HCT116 (cell line): Measurements from ENCODE around the gene CYP3A4. TPM values are rescaled to one million over a fixed set of nuclear protein-coding genes. Genes with fewer than 3 reads are reported as not detected.

Experiments used
- ATAC-seq: fragments of 200-7000 bp; cut with Tn5 transposase; 2 replicates; pipeline ENCODE4 v1.9.1; 2020; ENCODE audit warnings: mild to moderate bottlenecking, moderate library complexity
- BruUV-seq: library from RNA; stranded (reverse); fragments of 400-500 nt; replicated peaks from 2 replicates; lab custom pipeline; 2021; lab: Mats Ljungman, UMichigan
- CTCF ChIA-PET: fragments of 300-600 bp; sonication (Branson Sonifier 250); formaldehyde crosslinking; loops from one replicate; lab custom pipeline; 2021; ENCODE audit warnings: antibody characterized with exemption; lab: Charles Lee
- POLR2A ChIA-PET: fragments of 300-600, 350-600 bp; sonication (Branson Sonifier 250); formaldehyde crosslinking; loops from one replicate; lab custom pipeline; 2021; ENCODE audit warnings: antibody characterized with exemption; lab: Charles Lee
- RAD21 ChIA-PET, 2 experiments: fragments of 300-600 bp; sonication (Branson Sonifier 250); formaldehyde crosslinking; loops; one replicate each; lab custom pipeline; 2023; ENCODE audit warnings: low total read pairs in 2 of 2; ENCODE audit not compliant: uncharacterized antibody in 2 of 2, unreplicated experiment in 2 of 2, low non-redundant PET in 1 of 2; lab: Charles Lee
- DNase-seq: peaks from one replicate; pipeline ENCODE4 v3.0.0-alpha.2; 2010; ENCODE audit warnings: low read depth, low spot score
- H2AFZ ChIP-seq: fragments of 200-600 bp; shearing (Covaris generic), sonication (generic); 2 replicates; pipeline ENCODE4 v1.6.1; 2017; ENCODE audit warnings: low read depth, mixed run types, mixed read lengths, antibody characterized with exemption, low read length; ENCODE audit not compliant: poor library complexity, severe bottlenecking
- H3K27ac ChIP-seq: 2 replicates; pipeline ENCODE4 v1.5.1; 2012; ENCODE audit warnings: low read depth, low read length
- H3K27me3 ChIP-seq: fragments of 200-600 bp; sonication (generic); 2 replicates; pipeline ENCODE4 v1.6.1; 2016; ENCODE audit warnings: mixed run types, low read length, mixed read lengths; ENCODE audit not compliant: insufficient read depth
- H3K36me3 ChIP-seq, 2 experiments: fragments of 200-500 bp in 1 of 2; fragments of 200-600 bp in 1 of 2; sonication (Bioruptor generic) in 1 of 2; sonication (generic) in 1 of 2; 2 replicates each; pipeline versions ENCODE4 v1.5.1 to v1.6.1; 2014 to 2016; ENCODE audit warnings: low read length in 2 of 2, inconsistent platforms in 1 of 2, mixed read lengths in 1 of 2, mixed run types in 1 of 2; ENCODE audit not compliant: insufficient read depth in 2 of 2, control insufficient read depth in 1 of 2
- H3K4me1 ChIP-seq, 2 experiments: fragments of 200-600 bp in 1 of 2; sonication (generic) in 1 of 2; 2 replicates each; pipeline versions ENCODE4 v1.5.1 to v1.6.1; 2012 to 2017; ENCODE audit warnings: low read length in 2 of 2, inconsistent platforms in 1 of 2, mild to moderate bottlenecking in 1 of 2, mixed read lengths in 1 of 2, mixed run types in 1 of 2, moderate library complexity in 1 of 2; ENCODE audit not compliant: insufficient read depth in 2 of 2, control insufficient read depth in 1 of 2
- H3K4me2 ChIP-seq: fragments of 200-600 bp; sonication (generic); 2 replicates; pipeline ENCODE4 v1.6.1; 2017; ENCODE audit warnings: mixed run types, low read length, mixed read lengths
- H3K4me3 ChIP-seq, 2 experiments: fragments of 200-600 bp in 1 of 2; sonication (generic) in 1 of 2; replicated peaks in 1 of 2; 2 replicates each; pipeline ENCODE4 v1.5.1; 2011 to 2016; ENCODE audit warnings: low read length in 2 of 2, control low read depth in 1 of 2, low read depth in 1 of 2, mild to moderate bottlenecking in 1 of 2, mixed read lengths in 1 of 2, mixed run types in 1 of 2
- H3K79me2 ChIP-seq: fragments of 200-600 bp; sonication (generic); 2 replicates; pipeline ENCODE4 v1.6.1; 2017; ENCODE audit warnings: mild to moderate bottlenecking, mixed run types, low read length, moderate library complexity, mixed read lengths; ENCODE audit not compliant: insufficient read depth
- H3K9ac ChIP-seq: fragments of 200-600 bp; sonication (generic); 2 replicates; pipeline ENCODE4 v1.6.1; 2016; ENCODE audit warnings: low read length, mixed read lengths
- H3K9me2 ChIP-seq: fragments of 200-600 bp; sonication (generic), shearing (Covaris generic); 2 replicates; pipeline ENCODE4 v1.6.1; 2017; ENCODE audit warnings: mixed run types, mild to moderate bottlenecking, moderate library complexity; ENCODE audit not compliant: insufficient read depth
- H3K9me3 ChIP-seq, 2 experiments: fragments of 200-500 bp in 1 of 2; fragments of 200-600 bp in 1 of 2; sonication (Bioruptor generic) in 1 of 2; sonication (generic) in 1 of 2; 2 replicates each; pipeline ENCODE4 v1.6.1; 2014 to 2017; ENCODE audit warnings: low read length in 2 of 2, mixed read lengths in 2 of 2, inconsistent platforms in 1 of 2, low read depth in 1 of 2, mild to moderate bottlenecking in 1 of 2, mixed run types in 1 of 2, moderate library complexity in 1 of 2; ENCODE audit not compliant: control insufficient read depth in 1 of 2, insufficient read depth in 1 of 2
- H4K20me1 ChIP-seq: fragments of 200-600 bp; sonication (generic), shearing (Covaris generic); 2 replicates; pipeline ENCODE4 v1.6.1; 2017; ENCODE audit warnings: mixed run types, mild to moderate bottlenecking, moderate library complexity; ENCODE audit not compliant: insufficient read depth
- CBX3 ChIP-seq: IDR thresholded peaks from 2 replicates; pipeline ENCODE4 v1.6.1; 2012; ENCODE audit warnings: low read depth
- EGR1 ChIP-seq: IDR thresholded peaks from 2 replicates; pipeline ENCODE4 v1.6.1; 2012; ENCODE audit warnings: low read depth
- ELF1 ChIP-seq: IDR thresholded peaks from 2 replicates; pipeline ENCODE4 v1.6.1; 2012; ENCODE audit warnings: low read depth, borderline replicate concordance
- EZH2 ChIP-seq: fragments of 200-600 bp; sonication (generic); IDR thresholded peaks from 2 replicates; pipeline ENCODE4 v1.6.1; 2017; ENCODE audit warnings: antibody characterized with exemption, mixed run types
- EZH2phosphoT487 ChIP-seq: fragments of 200-600 bp; IDR thresholded peaks from 2 replicates; pipeline ENCODE4 v1.6.1; 2018; ENCODE audit warnings: antibody characterized with exemption, borderline replicate concordance
- JUND ChIP-seq: IDR thresholded peaks from 2 replicates; pipeline ENCODE4 v1.6.1; 2012
- POLR2A ChIP-seq: IDR thresholded peaks from 2 replicates; pipeline ENCODE4 v1.7.0; 2011; ENCODE audit warnings: borderline replicate concordance; ENCODE audit not compliant: insufficient read depth, insufficient read length; ENCODE audit errors: extremely low read depth
- POLR2AphosphoS5 ChIP-seq: IDR thresholded peaks from 2 replicates; pipeline ENCODE4 v1.6.1; 2011; ENCODE audit warnings: mild to moderate bottlenecking, low read depth, low read length, moderate library complexity
- RAD21 ChIP-seq: IDR thresholded peaks from 2 replicates; pipeline ENCODE4 v1.6.1; 2012; ENCODE audit warnings: low read depth, mild to moderate bottlenecking
- SP1 ChIP-seq: IDR thresholded peaks from 2 replicates; pipeline ENCODE4 v1.6.1; 2012; ENCODE audit warnings: low read depth
- SRF ChIP-seq: IDR thresholded peaks from 2 replicates; pipeline ENCODE4 v1.6.1; 2012; ENCODE audit warnings: low read depth
- TCF7L2 ChIP-seq: IDR thresholded peaks from 2 replicates; pipeline ENCODE4 v1.7.0; 2011; ENCODE audit warnings: borderline replicate concordance, inconsistent platforms; ENCODE audit not compliant: insufficient read depth, insufficient read length; ENCODE audit errors: extremely low read depth
- YY1 ChIP-seq: IDR thresholded peaks from 2 replicates; pipeline ENCODE4 v1.6.1; 2011; ENCODE audit warnings: low read length, low read depth, moderate library complexity, mild to moderate bottlenecking; ENCODE audit not compliant: insufficient replicate concordance; ENCODE audit errors: extremely low read depth
- ZNF274 ChIP-seq: fragments of 200-500 bp; sonication (Bioruptor generic); IDR thresholded peaks from 2 replicates; pipeline ENCODE4 v1.6.1; 2014; ENCODE audit warnings: mild to moderate bottlenecking, low read depth, low read length, inconsistent platforms
- intact Hi-C: fragments of 100-400 bp; cut with micrococcal nuclease; formaldehyde crosslinking; loops from 2 replicates; pipeline ENCODE4 v1.10.0; 2022
- total RNA-seq: library from RNA; stranded (reverse); gene quantifications from one replicate; pipeline ENCODE4 v1.2.1, GENCODE V29; 2021; ENCODE audit not compliant: unreplicated experiment
- TF ChIP-seq, protein P1 (sequence below), 3 experiments: fragments of 200-600 bp in 1 of 3; sonication (generic) in 1 of 3; IDR thresholded peaks in 2 of 3; conservative IDR thresholded peaks in 1 of 3; 2 replicates each; pipeline ENCODE4 v1.5.1; 2012 to 2017; ENCODE audit warnings: low read depth in 2 of 3, low read length in 2 of 3, antibody characterized with exemption in 1 of 3, borderline replicate concordance in 1 of 3, control low read depth in 1 of 3, mild to moderate bottlenecking in 1 of 3, mixed read lengths in 1 of 3, mixed run types in 1 of 3, moderate library complexity in 1 of 3; ENCODE audit not compliant: insufficient read depth in 1 of 3
- TF ChIP-seq, protein P2 (sequence below): IDR thresholded peaks from 2 replicates; pipeline ENCODE4 v1.6.1; 2012
- TF ChIP-seq, protein P3 (sequence below): IDR thresholded peaks from 2 replicates; pipeline ENCODE4 v1.6.1; 2012; ENCODE audit warnings: low read depth

The CYP3A4 gene
- total RNA-seq, 1 experiment from 2014 or later, result 0.25 TPM

DNA sequence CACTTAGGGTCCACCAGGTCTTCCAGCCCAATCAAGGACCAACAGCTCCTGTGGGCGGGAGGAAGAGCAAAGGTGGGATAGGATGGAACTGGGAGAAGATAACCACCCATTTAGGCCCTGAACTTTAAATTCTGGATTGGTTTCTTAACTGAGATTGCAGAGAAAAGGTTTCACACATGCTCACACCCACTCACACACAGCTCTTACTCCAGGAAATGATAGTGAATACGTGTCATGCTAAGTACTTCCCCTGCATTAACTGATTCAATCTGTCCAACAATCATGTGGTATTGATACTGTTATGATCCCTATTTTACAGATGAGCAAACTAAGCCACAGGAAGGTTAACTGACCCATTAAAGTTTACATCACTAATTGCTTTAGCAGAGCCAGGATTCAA, 4.6 kb upstream of the CYP3A4 start (continued):
- TF ChIP-seq ELF1 (no peak), SRF (no peak), EZH2phosphoT487 (no peak), YY1 (no peak), POLR2A (no peak), CBX3 (no peak), EGR1 (no peak), ZNF274 (no peak), POLR2AphosphoS5 (no peak)
- TF ChIP-seq, protein P1, sequence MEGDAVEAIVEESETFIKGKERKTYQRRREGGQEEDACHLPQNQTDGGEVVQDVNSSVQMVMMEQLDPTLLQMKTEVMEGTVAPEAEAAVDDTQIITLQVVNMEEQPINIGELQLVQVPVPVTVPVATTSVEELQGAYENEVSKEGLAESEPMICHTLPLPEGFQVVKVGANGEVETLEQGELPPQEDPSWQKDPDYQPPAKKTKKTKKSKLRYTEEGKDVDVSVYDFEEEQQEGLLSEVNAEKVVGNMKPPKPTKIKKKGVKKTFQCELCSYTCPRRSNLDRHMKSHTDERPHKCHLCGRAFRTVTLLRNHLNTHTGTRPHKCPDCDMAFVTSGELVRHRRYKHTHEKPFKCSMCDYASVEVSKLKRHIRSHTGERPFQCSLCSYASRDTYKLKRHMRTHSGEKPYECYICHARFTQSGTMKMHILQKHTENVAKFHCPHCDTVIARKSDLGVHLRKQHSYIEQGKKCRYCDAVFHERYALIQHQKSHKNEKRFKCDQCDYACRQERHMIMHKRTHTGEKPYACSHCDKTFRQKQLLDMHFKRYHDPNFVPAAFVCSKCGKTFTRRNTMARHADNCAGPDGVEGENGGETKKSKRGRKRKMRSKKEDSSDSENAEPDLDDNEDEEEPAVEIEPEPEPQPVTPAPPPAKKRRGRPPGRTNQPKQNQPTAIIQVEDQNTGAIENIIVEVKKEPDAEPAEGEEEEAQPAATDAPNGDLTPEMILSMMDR (IDR thresholded peaks at IDR 0.05 in 2 of 3, conservative IDR thresholded peaks at IDR 0.05 in 1 of 3; ENCODE audit: borderline replicate concordance in 1 of 3, insufficient read depth in 1 of 3, low read depth in 2 of 3, low read length in 2 of 3), result no peak
- TF ChIP-seq, protein P2, sequence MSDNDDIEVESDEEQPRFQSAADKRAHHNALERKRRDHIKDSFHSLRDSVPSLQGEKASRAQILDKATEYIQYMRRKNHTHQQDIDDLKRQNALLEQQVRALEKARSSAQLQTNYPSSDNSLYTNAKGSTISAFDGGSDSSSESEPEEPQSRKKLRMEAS, result no peak

DNA sequence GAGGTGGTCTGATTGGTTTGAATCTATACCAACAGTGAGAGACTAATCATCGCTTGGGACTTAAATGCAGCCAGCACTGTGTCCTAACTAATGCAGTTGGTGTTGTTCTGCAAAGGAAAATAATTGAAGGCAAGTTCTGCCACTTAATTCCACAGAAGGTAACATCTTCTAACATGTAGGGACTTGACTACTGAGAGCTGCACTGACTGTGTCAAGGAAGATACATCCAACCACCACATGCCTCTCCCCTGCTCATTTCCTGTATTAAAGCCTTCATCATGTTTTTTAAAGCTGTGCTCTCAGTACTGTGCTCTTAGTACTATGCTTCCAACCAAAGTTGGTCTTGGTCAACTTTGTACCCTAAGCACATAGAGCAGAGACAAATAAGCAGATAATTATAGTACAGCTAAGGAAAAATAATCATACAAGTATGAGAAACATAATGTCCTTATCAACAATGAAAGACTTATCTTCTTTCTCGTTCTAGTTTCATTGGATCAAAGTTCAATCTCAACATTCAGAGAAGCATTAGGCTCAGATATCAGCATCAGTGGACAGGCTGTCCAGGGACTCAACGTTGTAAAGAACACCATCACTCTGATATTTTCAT, 2.8 kb upstream of the CYP3A4 start:
- ChIA-PET CTCF (no interaction called here), RAD21 (no interaction called here), POLR2A (no interaction called here)
- Histone ChIP-seq H3K79me2 (no peaks in the 10 kb centered on the region), H3K9me2 (no peaks in the 10 kb centered on the region), H3K9ac (no peak overlapping the region), H3K4me3 (no peak overlapping the region), H3K27me3 (peaks cover 14% of the 10 kb centered on the region), H4K20me1 (no peaks in the 10 kb centered on the region), H3K4me2 (no peak overlapping the region), H3K4me1 (no peaks in the 10 kb centered on the region), H3K36me3 (no peaks in the 10 kb centered on the region), H3K27ac (no peak overlapping the region), H3K9me3 (no peaks in the 10 kb centered on the region), H2AFZ (no peak overlapping the region)
- no peak for TF ChIP-seq CBX3
- TF ChIP-seq ELF1, result no peak
- TF ChIP-seq, protein P2, result no peak
- TF ChIP-seq EZH2, result no peak
- no peak for TF ChIP-seq JUND
- TF ChIP-seq RAD21, result no peak
- TF ChIP-seq SP1, result no peak
- TF ChIP-seq, protein P3, sequence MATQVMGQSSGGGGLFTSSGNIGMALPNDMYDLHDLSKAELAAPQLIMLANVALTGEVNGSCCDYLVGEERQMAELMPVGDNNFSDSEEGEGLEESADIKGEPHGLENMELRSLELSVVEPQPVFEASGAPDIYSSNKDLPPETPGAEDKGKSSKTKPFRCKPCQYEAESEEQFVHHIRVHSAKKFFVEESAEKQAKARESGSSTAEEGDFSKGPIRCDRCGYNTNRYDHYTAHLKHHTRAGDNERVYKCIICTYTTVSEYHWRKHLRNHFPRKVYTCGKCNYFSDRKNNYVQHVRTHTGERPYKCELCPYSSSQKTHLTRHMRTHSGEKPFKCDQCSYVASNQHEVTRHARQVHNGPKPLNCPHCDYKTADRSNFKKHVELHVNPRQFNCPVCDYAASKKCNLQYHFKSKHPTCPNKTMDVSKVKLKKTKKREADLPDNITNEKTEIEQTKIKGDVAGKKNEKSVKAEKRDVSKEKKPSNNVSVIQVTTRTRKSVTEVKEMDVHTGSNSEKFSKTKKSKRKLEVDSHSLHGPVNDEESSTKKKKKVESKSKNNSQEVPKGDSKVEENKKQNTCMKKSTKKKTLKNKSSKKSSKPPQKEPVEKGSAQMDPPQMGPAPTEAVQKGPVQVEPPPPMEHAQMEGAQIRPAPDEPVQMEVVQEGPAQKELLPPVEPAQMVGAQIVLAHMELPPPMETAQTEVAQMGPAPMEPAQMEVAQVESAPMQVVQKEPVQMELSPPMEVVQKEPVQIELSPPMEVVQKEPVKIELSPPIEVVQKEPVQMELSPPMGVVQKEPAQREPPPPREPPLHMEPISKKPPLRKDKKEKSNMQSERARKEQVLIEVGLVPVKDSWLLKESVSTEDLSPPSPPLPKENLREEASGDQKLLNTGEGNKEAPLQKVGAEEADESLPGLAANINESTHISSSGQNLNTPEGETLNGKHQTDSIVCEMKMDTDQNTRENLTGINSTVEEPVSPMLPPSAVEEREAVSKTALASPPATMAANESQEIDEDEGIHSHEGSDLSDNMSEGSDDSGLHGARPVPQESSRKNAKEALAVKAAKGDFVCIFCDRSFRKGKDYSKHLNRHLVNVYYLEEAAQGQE, result no peak
- no peak for TF ChIP-seq EGR1
- no peak for TF ChIP-seq SRF
- TF ChIP-seq TCF7L2, result no peak
- TF ChIP-seq POLR2AphosphoS5, result no peak
- no peak for ATAC-seq
- DNase-seq, result no peak
- BruUV-seq, result no TSS peak
- intact Hi-C loops, result no loop called here
